ENCODE measurements around the gene RND2.
A peak's percentile ranks its signal among the peaks of the same experiment; 100 is the strongest.
"Not testable (repeated sequence)": the region's sequence is repeated elsewhere in the genome, so short reads cannot be mapped to it uniquely, and the experiment has no call there.

The RND2 gene

DNA sequence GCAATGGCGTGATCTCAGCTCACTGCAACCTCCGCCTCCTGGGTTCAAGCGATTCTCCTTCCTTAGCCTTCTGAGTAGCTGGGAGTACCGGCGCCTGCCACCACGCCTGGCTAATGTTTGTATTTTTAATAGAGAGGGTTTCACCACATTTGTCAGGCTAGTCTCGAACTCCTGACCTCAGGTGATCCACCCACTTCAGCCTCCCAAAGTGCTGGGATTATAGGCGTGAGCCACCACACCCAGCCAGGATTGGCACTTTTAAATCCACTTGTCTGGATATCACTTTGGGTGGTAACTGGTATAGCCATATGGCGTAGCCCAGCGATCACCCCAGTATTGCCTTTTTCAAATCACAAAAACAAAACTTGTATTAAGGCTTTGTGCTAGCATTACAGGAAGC is 31.1 kb upstream of the RND2 start:
- H3K4me3 ChIP-seq (ENCODE audit: low read depth, low read length); H3K4me2 ChIP-seq (ENCODE audit: low read length); H3K27me3 ChIP-seq (ENCODE audit: insufficient read depth, low read length); H3K14ac ChIP-seq (ENCODE audit: low read length); H2BK12ac ChIP-seq (ENCODE audit: low read length); H2AFZ ChIP-seq (ENCODE audit: insufficient read depth, low read length, poor library complexity); H4K91ac ChIP-seq (ENCODE audit: low read depth, low read length); H2BK5ac ChIP-seq (ENCODE audit: low read depth, low read length, poor library complexity); DNase-seq; H3K4ac ChIP-seq (ENCODE audit: low read depth, low read length); H3K9me3 ChIP-seq (ENCODE audit: insufficient read depth, low read depth, low read length); H4K8ac ChIP-seq (ENCODE audit: low read depth, low read length); H2BK120ac ChIP-seq (ENCODE audit: insufficient read depth, low read length, poor library complexity); H3K27ac ChIP-seq (ENCODE audit: low read depth, low read length); H3K18ac ChIP-seq (ENCODE audit: low read length); H3K79me1 ChIP-seq (ENCODE audit: low read length); H3K23ac ChIP-seq (ENCODE audit: low read length); H4K12ac ChIP-seq (ENCODE audit: low read depth, low read length); H2AK5ac ChIP-seq (ENCODE audit: low read length); H3K79me2 ChIP-seq (ENCODE audit: control insufficient read depth, insufficient read depth, low read length, poor library complexity); H3K9ac ChIP-seq (ENCODE audit: low read length); H3K4me1 ChIP-seq (ENCODE audit: control insufficient read depth in 1 of 2, insufficient read depth in 2 of 2, low read length in 2 of 2): not testable (repeated sequence)
- peaks cover 22 to 30% of the 10 kb centered on the region in 2 experiments for H3K36me3 ChIP-seq (ENCODE audit: control insufficient read depth in 1 of 2, insufficient read depth in 2 of 2, low read length in 2 of 2)
- no CpG with 5 or more reads among the region's 10 CpGs for WGBS (ENCODE audit: extremely low coverage, insufficient coverage, insufficient read length)

DNA sequence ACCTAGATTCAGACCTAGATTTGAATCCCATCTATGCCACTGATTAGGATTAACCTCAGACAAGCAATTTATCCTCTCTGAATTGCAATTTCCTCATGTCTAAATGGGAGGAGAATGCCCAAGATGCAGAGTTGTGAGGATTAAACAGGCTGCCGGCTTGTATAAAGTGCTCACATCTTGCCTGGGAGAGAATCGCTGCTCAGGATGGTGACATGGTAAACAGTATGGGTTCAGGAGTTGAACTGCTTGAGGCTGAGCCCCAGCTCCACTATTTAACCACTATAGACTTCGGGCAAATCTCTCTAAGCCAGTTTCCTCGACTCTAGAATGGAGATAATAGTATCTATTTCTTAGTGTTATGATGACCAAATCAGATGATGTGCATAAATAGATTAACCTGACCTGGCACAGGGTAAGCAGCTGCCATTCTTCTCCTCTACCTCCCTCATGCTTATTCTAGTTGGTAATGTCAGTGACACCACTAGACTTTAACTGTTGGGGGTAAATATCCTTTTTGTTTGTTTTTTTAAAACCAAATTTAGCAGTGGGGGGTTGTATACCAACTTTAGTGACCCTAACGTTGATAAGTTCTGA is 27.5 kb upstream of the RND2 start:
- H2AK5ac ChIP-seq (ENCODE audit: low read length) = no peak overlapping the region
- H3K4me1 ChIP-seq (ENCODE audit: control insufficient read depth in 1 of 2, insufficient read depth in 2 of 2, low read length in 2 of 2) = peaks cover 3 to 5% of the 10 kb centered on the region in 2 experiments
- H3K79me1 ChIP-seq (ENCODE audit: low read length) = peaks cover 5% of the 10 kb centered on the region
- no peak overlapping the region for H4K91ac ChIP-seq (ENCODE audit: low read depth, low read length)
- no peak overlapping the region for H2BK5ac ChIP-seq (ENCODE audit: low read depth, low read length, poor library complexity)
- no peak overlapping the region for H3K23ac ChIP-seq (ENCODE audit: low read length)
- H3K4ac ChIP-seq (ENCODE audit: low read depth, low read length) = no peak overlapping the region
- no peak for DNase-seq
- H3K4me2 ChIP-seq (ENCODE audit: low read length) = peak overlapping the region; percentile 52
- no peaks in the 10 kb centered on the region for H3K9me3 ChIP-seq (ENCODE audit: insufficient read depth, low read depth, low read length)
- no peaks in the 10 kb centered on the region for H3K27me3 ChIP-seq (ENCODE audit: insufficient read depth, low read length)
- no peak overlapping the region for H3K9ac ChIP-seq (ENCODE audit: low read length)
- no peak overlapping the region for H2BK120ac ChIP-seq (ENCODE audit: insufficient read depth, low read length, poor library complexity)
- H3K36me3 ChIP-seq (ENCODE audit: control insufficient read depth in 1 of 2, insufficient read depth in 2 of 2, low read length in 2 of 2) = peaks cover 17 to 29% of the 10 kb centered on the region in 2 experiments
- no peak overlapping the region for H2AFZ ChIP-seq (ENCODE audit: insufficient read depth, low read length, poor library complexity)
- no peak overlapping the region for H3K18ac ChIP-seq (ENCODE audit: low read length)
- no peak overlapping the region for H3K27ac ChIP-seq (ENCODE audit: low read depth, low read length)
- H4K8ac ChIP-seq (ENCODE audit: low read depth, low read length) = peak overlapping the region; percentile 87
- H3K14ac ChIP-seq (ENCODE audit: low read length) = peak overlapping the region; percentile 45
- peaks cover 11% of the 10 kb centered on the region for H3K79me2 ChIP-seq (ENCODE audit: control insufficient read depth, insufficient read depth, low read length, poor library complexity)
- H4K12ac ChIP-seq (ENCODE audit: low read depth, low read length) = peak overlapping the region; percentile 75
- H3K4me3 ChIP-seq (ENCODE audit: low read depth, low read length) = no peak overlapping the region
- WGBS (ENCODE audit: extremely low coverage, insufficient coverage, insufficient read length) = no CpG with 5 or more reads among the region's 5 CpGs
- no peak overlapping the region for H2BK12ac ChIP-seq (ENCODE audit: low read length)

DNA sequence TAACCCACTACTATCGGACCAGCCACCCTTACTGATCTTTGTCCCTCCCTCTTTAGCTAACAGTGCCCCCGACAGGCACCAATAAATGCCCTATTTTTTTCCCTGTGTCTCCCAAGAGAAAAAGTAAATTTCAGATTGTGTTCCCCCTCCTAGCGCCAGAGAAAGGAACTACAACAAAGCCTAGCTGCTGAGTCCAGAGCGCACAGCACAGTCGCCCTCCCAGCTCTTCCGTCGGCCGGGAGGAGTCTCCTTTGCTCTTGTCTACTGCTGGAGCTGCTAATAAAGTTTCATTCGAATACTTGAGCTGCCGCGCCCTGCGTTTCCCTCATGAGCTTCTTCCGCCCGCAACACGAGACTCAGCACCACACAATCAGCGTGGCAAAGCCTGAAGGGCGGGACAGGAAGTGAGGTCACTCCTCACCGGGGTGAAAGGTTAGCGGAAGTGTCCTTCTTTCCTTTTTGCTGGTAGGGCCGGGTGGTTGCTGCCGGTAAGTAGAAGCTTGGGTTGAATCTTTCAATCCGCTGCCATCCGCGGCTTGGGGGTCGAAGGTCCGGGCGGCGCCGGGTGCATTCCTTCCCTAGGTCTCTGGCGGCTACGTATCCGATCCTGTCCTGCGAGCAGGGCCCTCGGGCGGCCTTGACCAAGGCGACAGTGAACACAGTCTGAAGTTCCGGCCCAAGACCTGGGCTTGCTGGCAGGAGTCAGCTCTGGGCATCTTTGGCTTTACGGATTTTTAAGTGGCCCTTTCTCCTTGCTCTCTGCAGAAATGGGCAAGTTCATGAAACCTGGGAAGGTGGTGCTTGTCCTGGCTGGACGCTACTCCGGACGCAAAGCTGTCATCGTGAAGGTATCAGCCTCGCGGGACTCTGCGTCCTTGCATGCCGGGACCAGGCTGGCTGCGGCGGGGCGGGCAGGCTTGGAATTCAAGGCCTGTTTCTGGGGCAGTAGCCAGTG is 26.8 kb upstream of the RND2 start, which contains the start of gene RPL27:
Gene RPL27, plus strand, starts transcription at position 436 of the 955 bp plus-strand sequence. Its CDS starts 332 bp downstream, at position 768.
- Histone ChIP-seq H2BK5ac (ENCODE audit: low read depth, low read length, poor library complexity) (peak within 1 kb of the TSS; percentile 91), H3K79me1 (ENCODE audit: low read length) (peaks cover 5% of the 10 kb centered on the region), H3K9ac (ENCODE audit: low read length) (peak within 1 kb of the TSS; percentile 93), H2AK5ac (ENCODE audit: low read length) (peak within 1 kb of the TSS; percentile 21), H4K91ac (ENCODE audit: low read depth, low read length) (peak within 1 kb of the TSS; percentile 80), H2BK12ac (ENCODE audit: low read length) (no peak within 1 kb of the TSS), H4K12ac (ENCODE audit: low read depth, low read length) (peak within 1 kb of the TSS; percentile 86), H3K18ac (ENCODE audit: low read length) (peak within 1 kb of the TSS; percentile 82), H2BK120ac (ENCODE audit: insufficient read depth, low read length, poor library complexity) (peak within 1 kb of the TSS; percentile 3), H3K4me2 (ENCODE audit: low read length) (peak within 1 kb of the TSS; percentile 83), H3K14ac (ENCODE audit: low read length) (peak within 1 kb of the TSS; percentile 86), H4K8ac (ENCODE audit: low read depth, low read length) (peak within 1 kb of the TSS; percentile 87), H3K4me3 (ENCODE audit: low read depth, low read length) (peak within 1 kb of the TSS; percentile 94), H3K9me3 (ENCODE audit: insufficient read depth, low read depth, low read length) (no peaks in the 10 kb centered on the region), H3K27ac (ENCODE audit: low read depth, low read length) (peak within 1 kb of the TSS; percentile 85), H3K4me1 (ENCODE audit: control insufficient read depth in 1 of 2, insufficient read depth in 2 of 2, low read length in 2 of 2) (peaks cover 3 to 5% of the 10 kb centered on the region in 2 experiments), H2AFZ (ENCODE audit: insufficient read depth, low read length, poor library complexity) (peak within 1 kb of the TSS; percentile 58), H3K27me3 (ENCODE audit: insufficient read depth, low read length) (no peaks in the 10 kb centered on the region), H3K36me3 (ENCODE audit: control insufficient read depth in 1 of 2, insufficient read depth in 2 of 2, low read length in 2 of 2) (peaks cover 23 to 32% of the 10 kb centered on the region in 2 experiments), H3K79me2 (ENCODE audit: control insufficient read depth, insufficient read depth, low read length, poor library complexity) (peaks cover 11% of the 10 kb centered on the region), H3K23ac (ENCODE audit: low read length) (no peak within 1 kb of the TSS), H3K4ac (ENCODE audit: low read depth, low read length) (peak within 1 kb of the TSS; percentile 41)
- peak; percentile 100 for DNase-seq
- WGBS (ENCODE audit: extremely low coverage, insufficient coverage, insufficient read length) = no CpG with 5 or more reads among the region's 49 CpGs

DNA sequence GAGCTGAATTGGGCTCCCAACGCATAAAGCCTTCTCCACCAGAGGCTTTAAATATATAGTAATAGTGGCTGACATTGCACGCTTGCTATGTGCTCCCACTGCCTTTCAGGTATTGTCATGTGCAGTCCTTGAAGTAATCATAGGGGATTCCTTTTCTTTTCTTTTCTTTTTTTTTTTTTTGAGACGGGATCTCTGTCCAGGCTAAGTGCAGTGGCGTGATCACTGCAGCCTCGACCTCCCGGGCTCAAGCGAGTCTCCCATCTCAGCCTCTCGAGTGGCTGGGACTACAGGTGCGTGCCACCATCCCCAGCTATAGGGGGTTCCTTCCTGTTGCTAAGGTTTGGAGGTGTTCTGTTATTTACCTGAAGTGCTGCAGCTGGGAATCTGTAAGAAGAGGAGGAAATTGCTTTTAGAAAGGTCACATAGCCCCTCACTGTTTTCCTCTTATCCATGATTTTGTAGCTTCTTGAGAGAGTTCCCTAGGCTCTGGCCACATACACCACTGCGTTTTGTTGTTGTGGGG is 26.0 kb upstream of the RND2 start:
- peak overlapping the region; percentile 93 for H3K9ac ChIP-seq (ENCODE audit: low read length)
- H3K4me3 ChIP-seq (ENCODE audit: low read depth, low read length) = peak overlapping the region; percentile 94
- peak overlapping the region; percentile 86 for H3K14ac ChIP-seq (ENCODE audit: low read length)
- no peak for DNase-seq
- H3K27ac ChIP-seq (ENCODE audit: low read depth, low read length) = peak overlapping the region; percentile 85
- H3K9me3 ChIP-seq (ENCODE audit: insufficient read depth, low read depth, low read length) = no peaks in the 10 kb centered on the region
- peaks cover 11% of the 10 kb centered on the region for H3K79me2 ChIP-seq (ENCODE audit: control insufficient read depth, insufficient read depth, low read length, poor library complexity)
- H2AFZ ChIP-seq (ENCODE audit: insufficient read depth, low read length, poor library complexity) = no peak overlapping the region
- peak overlapping the region; percentile 85 for H4K8ac ChIP-seq (ENCODE audit: low read depth, low read length)
- H4K91ac ChIP-seq (ENCODE audit: low read depth, low read length) = peak overlapping the region; percentile 80
- H3K4me1 ChIP-seq (ENCODE audit: control insufficient read depth in 1 of 2, insufficient read depth in 2 of 2, low read length in 2 of 2) = peaks cover 3 to 5% of the 10 kb centered on the region in 2 experiments
- WGBS (ENCODE audit: extremely low coverage, insufficient coverage, insufficient read length) = no CpG with 5 or more reads among the region's 10 CpGs
- H4K12ac ChIP-seq (ENCODE audit: low read depth, low read length) = peak overlapping the region; percentile 86
- peak overlapping the region; percentile 23 for H2BK12ac ChIP-seq (ENCODE audit: low read length)
- H2AK5ac ChIP-seq (ENCODE audit: low read length) = peak overlapping the region; percentile 81
- H3K4me2 ChIP-seq (ENCODE audit: low read length) = peak overlapping the region; percentile 83
- H3K79me1 ChIP-seq (ENCODE audit: low read length) = peaks cover 5% of the 10 kb centered on the region
- H2BK120ac ChIP-seq (ENCODE audit: insufficient read depth, low read length, poor library complexity) = no peak overlapping the region
- no peak overlapping the region for H3K18ac ChIP-seq (ENCODE audit: low read length)
- H3K23ac ChIP-seq (ENCODE audit: low read length) = no peak overlapping the region
- H3K4ac ChIP-seq (ENCODE audit: low read depth, low read length) = peak overlapping the region; percentile 41
- H2BK5ac ChIP-seq (ENCODE audit: low read depth, low read length, poor library complexity) = peak overlapping the region; percentile 91
- H3K36me3 ChIP-seq (ENCODE audit: control insufficient read depth in 1 of 2, insufficient read depth in 2 of 2, low read length in 2 of 2) = peaks cover 27 to 36% of the 10 kb centered on the region in 2 experiments
- no peaks in the 10 kb centered on the region for H3K27me3 ChIP-seq (ENCODE audit: insufficient read depth, low read length)
